HepG2 (cell line): ENCODE results near the gene C11orf65. TPM values are rescaled to one million over a fixed set of nuclear protein-coding genes. Genes with fewer than 3 reads are reported as not detected.
"Not testable (repeated sequence)": the region's sequence is repeated elsewhere in the genome, so short reads cannot be mapped to it uniquely, and the experiment has no call there.

ENCODE experiments used
- ATAC-seq: fragments of 200-7000 bp; cut with Tn5 transposase; 3 replicates; pipeline ENCODE4 v1.9.1; 2020; ENCODE audit warnings: mild to moderate bottlenecking, moderate library complexity
- BruUV-seq: library from RNA; stranded (reverse); fragments of 400-500 nt; replicated peaks from 2 replicates; lab custom pipeline; 2021; lab: Mats Ljungman, UMichigan
- CTCF ChIA-PET: fragments of 300-600 bp; formaldehyde crosslinking; extraction: SDS; loops from one replicate; lab custom pipeline; 2021; ENCODE audit warnings: low total read pairs, inconsistent platforms, low intra/inter-chr PET ratio; lab: Yijun Ruan, JAX
- POLR2A ChIA-PET: fragments of 350-600 bp; sonication (Branson Sonifier 250); formaldehyde crosslinking; loops from one replicate; lab custom pipeline; 2020; ENCODE audit warnings: antibody characterized with exemption, inconsistent platforms; lab: Yijun Ruan, JAX
- DNase-seq: peaks from one replicate; pipeline ENCODE4 v3.0.0-alpha.2; 2015; ENCODE audit warnings: low spot score
- FAIRE-seq: peaks from 3 replicates; lab custom pipeline; 2011; peaks lifted over from hg19 to GRCh38; lab: Jason Lieb, UNC
- H2AFZ ChIP-seq: one replicate; pipeline ENCODE4 v1.6.1; 2011; ENCODE audit warnings: low read length, inconsistent platforms
- H3K27ac ChIP-seq: fragments of 300-600 bp; 3 replicates; pipeline ENCODE4 v1.8.0; 2011; ENCODE audit warnings: mixed run types, mild to moderate bottlenecking, mixed read lengths, low read length, inconsistent platforms; ENCODE audit not compliant: insufficient read depth; ENCODE audit errors: extremely low read length
- H3K27me3 ChIP-seq, 2 experiments: fragments of 200-600 bp in 1 of 2; 2 replicates in 1 of 2; 3 replicates in 1 of 2; pipeline versions ENCODE4 v1.6.0 to v1.8.0; 2011; ENCODE audit warnings: low read length in 2 of 2, mild to moderate bottlenecking in 2 of 2, moderate library complexity in 2 of 2, inconsistent platforms in 1 of 2; ENCODE audit not compliant: insufficient read depth in 2 of 2, control insufficient read depth in 1 of 2
- H3K36me3 ChIP-seq, 2 experiments: fragments of 200-600 bp in 1 of 2; replicated peaks in 1 of 2; 2 replicates in 1 of 2; 3 replicates in 1 of 2; pipeline versions ENCODE4 v1.5.1 to v1.8.0; 2011; ENCODE audit warnings: low read length in 2 of 2, inconsistent platforms in 1 of 2; ENCODE audit not compliant: insufficient read depth in 2 of 2, control insufficient read depth in 1 of 2
- H3K4me1 ChIP-seq: 2 replicates; pipeline ENCODE4 v1.5.1; 2012; ENCODE audit warnings: low read length, inconsistent platforms; ENCODE audit not compliant: insufficient read depth
- H3K4me2 ChIP-seq: 2 replicates; pipeline ENCODE4 v1.6.0; 2011; ENCODE audit warnings: low read depth, low read length, inconsistent platforms
- H3K4me3 ChIP-seq, 3 experiments: fragments of 200-600 bp in 1 of 3; sonication (generic), shearing (Covaris generic) in 1 of 3; replicated peaks in 1 of 3; 2 replicates each; pipeline ENCODE4 v1.5.1; 2011 to 2016; ENCODE audit warnings: low read length in 3 of 3, inconsistent platforms in 2 of 3, low read depth in 2 of 3, mild to moderate bottlenecking in 2 of 3, control low read depth in 1 of 3, mixed read lengths in 1 of 3; ENCODE audit not compliant: insufficient read depth in 1 of 3
- H3K79me2 ChIP-seq: one replicate; pipeline ENCODE4 v1.6.1; 2011; ENCODE audit warnings: low read length, inconsistent platforms; ENCODE audit not compliant: insufficient read depth
- H3K9ac ChIP-seq: 2 replicates; pipeline ENCODE4 v1.6.0; 2011; ENCODE audit warnings: mild to moderate bottlenecking, low read depth, low read length, inconsistent platforms; ENCODE audit not compliant: insufficient read depth
- H3K9me3 ChIP-seq: 2 replicates; pipeline ENCODE4 v1.5.1; 2012; ENCODE audit warnings: mild to moderate bottlenecking, low read length
- H4K20me1 ChIP-seq: 2 replicates; pipeline ENCODE4 v1.6.0; 2011; ENCODE audit warnings: inconsistent platforms, mild to moderate bottlenecking, low read length, moderate library complexity; ENCODE audit not compliant: insufficient read depth
- ARHGAP35 ChIP-seq: sonication (generic); formaldehyde crosslinking; IDR thresholded peaks from 2 replicates; pipeline ENCODE4 v1.9.0; 2022; ENCODE audit warnings: mild to moderate bottlenecking, inconsistent platforms, moderate library complexity, missing genetic modification reagents, borderline replicate concordance
- REXO4 ChIP-seq: sonication (generic); formaldehyde crosslinking; IDR thresholded peaks from 2 replicates; pipeline ENCODE4 v1.8.0; 2022; ENCODE audit warnings: missing genetic modification reagents, mild to moderate bottlenecking, borderline replicate concordance
- RFX5 ChIP-seq: IDR thresholded peaks from 2 replicates; pipeline ENCODE4 v1.6.1; 2011; ENCODE audit warnings: low read depth, low read length, improper control_type of control experiment
- SIN3B ChIP-seq: fragments of 150-350 bp; IDR thresholded peaks from 2 replicates; pipeline ENCODE4 v1.6.1; 2014; ENCODE audit warnings: low read length
- SMAD1 ChIP-seq: sonication (generic); formaldehyde crosslinking; IDR thresholded peaks from 2 replicates; pipeline ENCODE4 v1.4.0; 2020; ENCODE audit warnings: missing genetic modification reagents, low read depth, mild to moderate bottlenecking, borderline replicate concordance
- ZFP37 ChIP-seq: sonication (generic); formaldehyde crosslinking; IDR thresholded peaks from 2 replicates; pipeline ENCODE4 v1.4.0; 2020; ENCODE audit warnings: missing genetic modification reagents, borderline replicate concordance
- ZNF567 ChIP-seq: sonication (generic); formaldehyde crosslinking; IDR thresholded peaks from 2 replicates; pipeline ENCODE4 v1.8.1; 2023; ENCODE audit warnings: mild to moderate bottlenecking, missing genetic modification reagents, borderline replicate concordance
- ZNF773 ChIP-seq: sonication (generic); formaldehyde crosslinking; IDR thresholded peaks from 2 replicates; pipeline ENCODE4 v1.4.0; 2020; ENCODE audit warnings: missing genetic modification reagents, borderline replicate concordance
- WGBS: methylation state at CpG from one replicate; pipeline ENCODE4 v1.1.6; 2017; ENCODE audit warnings: low lambda C conversion rate; 5-methylcytosine and 5-hydroxymethylcytosine counted together
- in situ Hi-C: cut with HindIII; loops from 2 replicates; pipeline ENCODE4 v1.10.0; 2017; ENCODE audit warnings: low pct_unique_long_range_greater_than_20kb; ENCODE audit not compliant: extremely low pct_ligation_motif_present
- intact Hi-C: fragments of 100-400 bp; cut with micrococcal nuclease; formaldehyde crosslinking; loops from one replicate; pipeline ENCODE4 v1.10.0; 2022; ENCODE audit not compliant: unreplicated experiment
- polyA plus RNA-seq, 8 experiments: library from polyadenylated mRNA; depleted of rRNA in 3 of 8; stranded (reverse) in 7 of 8; unstranded in 1 of 8; fragments of >200 nt; fragmentation: Illumina TruSeq in 4 of 8; extraction: Trizol in 4 of 8; gene quantifications; 2 replicates each; pipeline versions ENCODE4 v1.2.1 to v1.2.3, GENCODE V29; 2011 to 2016; ENCODE audit warnings: low read depth in 4 of 8, missing spikeins in 1 of 8, mixed read lengths in 1 of 8; ENCODE audit not compliant: insufficient read depth in 1 of 8
- total RNA-seq, 5 experiments: library from RNA; depleted of rRNA; stranded (reverse); fragments of >200 nt; fragmentation: Illumina TruSeq; extraction: Trizol; gene quantifications; 2 replicates each; pipeline ENCODE4 v1.2.3, GENCODE V29; 2016; ENCODE audit warnings: low read depth in 1 of 5
- TF ChIP-seq, protein P1 (sequence below): sonication (generic); formaldehyde crosslinking; IDR thresholded peaks from 2 replicates; pipeline ENCODE4 v1.5.0; 2020; ENCODE audit warnings: mild to moderate bottlenecking, missing genetic modification reagents
- TF ChIP-seq, protein P2 (sequence below): IDR thresholded peaks from 2 replicates; pipeline ENCODE4 v1.6.1; 2018; ENCODE audit warnings: missing genetic modification reagents, mild to moderate bottlenecking, missing compliant biosample characterization

The C11orf65 gene
- total and polyA plus RNA-seq, 2 of the 13 experiments (the other 11 are each of a cell fraction or from before 2014, with no cell fraction given) = 0.38 to 0.42 TPM

DNA sequence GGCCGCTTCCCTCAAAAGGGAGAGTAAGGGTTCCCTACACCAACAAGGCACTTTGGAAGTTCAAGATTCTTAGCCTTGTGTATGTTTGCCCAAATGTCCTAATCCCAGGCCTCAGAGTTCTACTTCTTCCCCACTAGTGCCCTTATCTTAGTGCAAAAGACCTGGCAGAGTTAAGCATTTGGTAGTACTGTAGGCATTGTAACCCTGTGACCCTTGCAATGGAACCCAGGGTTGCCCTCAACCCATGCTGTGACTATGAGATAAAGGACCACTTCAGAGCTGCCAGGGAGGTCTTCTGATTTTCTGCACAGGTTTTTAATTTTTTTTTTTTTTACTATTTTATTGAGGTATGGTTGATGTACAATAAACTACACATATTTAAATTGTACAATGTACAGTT, 65.1 kb downstream of the C11orf65 start (continued):
- TF ChIP-seq, protein P1, sequence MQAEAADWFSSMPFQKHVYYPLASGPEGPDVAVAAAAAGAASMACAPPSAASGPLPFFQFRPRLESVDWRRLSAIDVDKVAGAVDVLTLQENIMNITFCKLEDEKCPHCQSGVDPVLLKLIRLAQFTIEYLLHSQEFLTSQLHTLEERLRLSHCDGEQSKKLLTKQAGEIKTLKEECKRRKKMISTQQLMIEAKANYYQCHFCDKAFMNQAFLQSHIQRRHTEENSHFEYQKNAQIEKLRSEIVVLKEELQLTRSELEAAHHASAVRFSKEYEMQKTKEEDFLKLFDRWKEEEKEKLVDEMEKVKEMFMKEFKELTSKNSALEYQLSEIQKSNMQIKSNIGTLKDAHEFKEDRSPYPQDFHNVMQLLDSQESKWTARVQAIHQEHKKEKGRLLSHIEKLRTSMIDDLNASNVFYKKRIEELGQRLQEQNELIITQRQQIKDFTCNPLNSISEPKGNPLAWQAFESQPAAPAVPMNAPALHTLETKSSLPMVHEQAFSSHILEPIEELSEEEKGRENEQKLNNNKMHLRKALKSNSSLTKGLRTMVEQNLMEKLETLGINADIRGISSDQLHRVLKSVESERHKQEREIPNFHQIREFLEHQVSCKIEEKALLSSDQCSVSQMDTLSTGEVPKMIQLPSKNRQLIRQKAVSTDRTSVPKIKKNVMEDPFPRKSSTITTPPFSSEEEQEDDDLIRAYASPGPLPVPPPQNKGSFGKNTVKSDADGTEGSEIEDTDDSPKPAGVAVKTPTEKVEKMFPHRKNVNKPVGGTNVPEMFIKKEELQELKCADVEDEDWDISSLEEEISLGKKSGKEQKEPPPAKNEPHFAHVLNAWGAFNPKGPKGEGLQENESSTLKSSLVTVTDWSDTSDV = no peak
- TF ChIP-seq RFX5 (no peak), ZNF773 (CRISPR knock-in tag) (no peak), ZFP37 (no peak), REXO4 (CRISPR knock-in tag) (no peak), SMAD1 (CRISPR knock-in tag) (no peak), SIN3B (no peak), ZNF567 (CRISPR knock-in tag) (no peak)
- TF ChIP-seq, protein P2, sequence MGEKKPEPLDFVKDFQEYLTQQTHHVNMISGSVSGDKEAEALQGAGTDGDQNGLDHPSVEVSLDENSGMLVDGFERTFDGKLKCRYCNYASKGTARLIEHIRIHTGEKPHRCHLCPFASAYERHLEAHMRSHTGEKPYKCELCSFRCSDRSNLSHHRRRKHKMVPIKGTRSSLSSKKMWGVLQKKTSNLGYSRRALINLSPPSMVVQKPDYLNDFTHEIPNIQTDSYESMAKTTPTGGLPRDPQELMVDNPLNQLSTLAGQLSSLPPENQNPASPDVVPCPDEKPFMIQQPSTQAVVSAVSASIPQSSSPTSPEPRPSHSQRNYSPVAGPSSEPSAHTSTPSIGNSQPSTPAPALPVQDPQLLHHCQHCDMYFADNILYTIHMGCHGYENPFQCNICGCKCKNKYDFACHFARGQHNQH (CRISPR knock-in tag) = no peak

DNA sequence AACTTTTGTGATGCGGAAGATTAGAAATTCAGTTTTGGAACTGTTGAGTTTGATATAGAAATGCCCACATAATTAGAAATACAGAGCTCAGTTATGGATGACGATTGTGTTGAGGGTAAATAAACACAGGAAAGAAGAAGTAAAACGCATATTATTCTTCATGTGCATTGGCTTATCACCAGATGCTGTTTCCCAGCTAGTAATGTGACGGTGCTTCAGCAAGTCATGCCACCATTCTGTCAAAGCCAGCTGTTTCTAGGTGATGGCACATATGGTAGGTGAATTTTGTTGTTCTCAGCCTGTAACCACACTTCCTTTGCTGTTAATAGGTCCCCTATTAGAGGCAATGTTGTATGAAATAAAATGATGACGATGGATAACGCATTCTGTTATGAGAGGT, 68.9 kb downstream of the C11orf65 start:
- POLR2A ChIA-PET = no interaction called here
- FAIRE-seq = no peak

DNA sequence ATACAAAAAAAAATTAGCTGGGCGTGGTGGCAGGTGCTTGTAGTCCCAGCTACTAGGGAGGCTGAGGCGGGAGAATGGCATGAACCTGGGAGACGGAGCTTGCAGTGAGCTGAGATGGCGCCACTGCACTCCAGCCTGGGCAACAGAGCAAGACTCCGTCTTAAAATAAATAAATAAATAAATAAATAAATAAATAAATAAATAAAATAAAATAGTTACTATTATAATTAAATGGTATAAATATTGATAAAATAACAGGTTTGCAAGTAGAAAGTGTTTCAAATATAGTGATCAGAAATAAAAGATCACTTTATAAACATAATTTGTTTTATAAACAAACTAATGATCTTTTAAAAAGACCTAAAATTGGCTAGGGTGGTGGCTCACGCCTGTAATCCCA, 70.7 kb downstream of the C11orf65 start:
- H3K79me2 ChIP-seq, H3K27ac ChIP-seq, FAIRE-seq, H3K36me3 ChIP-seq, H3K9me3 ChIP-seq, H3K9ac ChIP-seq, H3K4me2 ChIP-seq, ATAC-seq, in situ Hi-C loops, DNase-seq, H4K20me1 ChIP-seq, CTCF ChIA-PET, POLR2A ChIA-PET, H3K4me3 ChIP-seq, BruUV-seq, intact Hi-C loops, H2AFZ ChIP-seq, H3K27me3 ChIP-seq, H3K4me1 ChIP-seq: not testable (repeated sequence)
- WGBS = 71% methylated on average over 6 of the region's 6 CpGs

More for the DNA sequence above, 68.9 kb downstream of the C11orf65 start:
- Histone ChIP-seq H3K79me2 (no peaks in the 10 kb centered on the region), H3K27ac (no peak overlapping the region), H3K27me3 (no peaks in the 10 kb centered on the region), H3K9me3 (no peaks in the 10 kb centered on the region), H2AFZ (no peak overlapping the region), H3K36me3 (no peaks in the 10 kb centered on the region), H4K20me1 (no peaks in the 10 kb centered on the region), H3K9ac (no peak overlapping the region), H3K4me3 (no peak overlapping the region), H3K4me2 (no peak overlapping the region), H3K4me1 (peaks cover 12% of the 10 kb centered on the region)
- DNase-seq (no peak), ATAC-seq (no peak)
- intact Hi-C loops (no loop called here), in situ Hi-C loops (no loop called here)
- no peak for TF ChIP-seq ARHGAP35 (CRISPR knock-in tag)
- CTCF ChIA-PET = no interaction called here
- 33% methylated on average over 6 of the region's 6 CpGs for WGBS
- BruUV-seq = no TSS peak
